Hepatic stellate cell (primary cell): ENCODE results near the gene INTS1.

Experiments used
- DNase-seq: peaks from one replicate; pipeline ENCODE4 v3.0.0; 2011; ENCODE audit warnings: low spot score

Gene INTS1, protein sequence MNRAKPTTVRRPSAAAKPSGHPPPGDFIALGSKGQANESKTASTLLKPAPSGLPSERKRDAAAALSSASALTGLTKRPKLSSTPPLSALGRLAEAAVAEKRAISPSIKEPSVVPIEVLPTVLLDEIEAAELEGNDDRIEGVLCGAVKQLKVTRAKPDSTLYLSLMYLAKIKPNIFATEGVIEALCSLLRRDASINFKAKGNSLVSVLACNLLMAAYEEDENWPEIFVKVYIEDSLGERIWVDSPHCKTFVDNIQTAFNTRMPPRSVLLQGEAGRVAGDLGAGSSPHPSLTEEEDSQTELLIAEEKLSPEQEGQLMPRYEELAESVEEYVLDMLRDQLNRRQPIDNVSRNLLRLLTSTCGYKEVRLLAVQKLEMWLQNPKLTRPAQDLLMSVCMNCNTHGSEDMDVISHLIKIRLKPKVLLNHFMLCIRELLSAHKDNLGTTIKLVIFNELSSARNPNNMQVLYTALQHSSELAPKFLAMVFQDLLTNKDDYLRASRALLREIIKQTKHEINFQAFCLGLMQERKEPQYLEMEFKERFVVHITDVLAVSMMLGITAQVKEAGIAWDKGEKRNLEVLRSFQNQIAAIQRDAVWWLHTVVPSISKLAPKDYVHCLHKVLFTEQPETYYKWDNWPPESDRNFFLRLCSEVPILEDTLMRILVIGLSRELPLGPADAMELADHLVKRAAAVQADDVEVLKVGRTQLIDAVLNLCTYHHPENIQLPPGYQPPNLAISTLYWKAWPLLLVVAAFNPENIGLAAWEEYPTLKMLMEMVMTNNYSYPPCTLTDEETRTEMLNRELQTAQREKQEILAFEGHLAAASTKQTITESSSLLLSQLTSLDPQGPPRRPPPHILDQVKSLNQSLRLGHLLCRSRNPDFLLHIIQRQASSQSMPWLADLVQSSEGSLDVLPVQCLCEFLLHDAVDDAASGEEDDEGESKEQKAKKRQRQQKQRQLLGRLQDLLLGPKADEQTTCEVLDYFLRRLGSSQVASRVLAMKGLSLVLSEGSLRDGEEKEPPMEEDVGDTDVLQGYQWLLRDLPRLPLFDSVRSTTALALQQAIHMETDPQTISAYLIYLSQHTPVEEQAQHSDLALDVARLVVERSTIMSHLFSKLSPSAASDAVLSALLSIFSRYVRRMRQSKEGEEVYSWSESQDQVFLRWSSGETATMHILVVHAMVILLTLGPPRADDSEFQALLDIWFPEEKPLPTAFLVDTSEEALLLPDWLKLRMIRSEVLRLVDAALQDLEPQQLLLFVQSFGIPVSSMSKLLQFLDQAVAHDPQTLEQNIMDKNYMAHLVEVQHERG (N-terminal part only)

GRCh38 chr7:1503816-1504775 is at the start of gene INTS1:
INTS1 (minus strand) TSS chr7:1504389; CDS start chr7:1503960, 429 bp downstream.
- DNase-seq = peak; percentile 96

DNA sequence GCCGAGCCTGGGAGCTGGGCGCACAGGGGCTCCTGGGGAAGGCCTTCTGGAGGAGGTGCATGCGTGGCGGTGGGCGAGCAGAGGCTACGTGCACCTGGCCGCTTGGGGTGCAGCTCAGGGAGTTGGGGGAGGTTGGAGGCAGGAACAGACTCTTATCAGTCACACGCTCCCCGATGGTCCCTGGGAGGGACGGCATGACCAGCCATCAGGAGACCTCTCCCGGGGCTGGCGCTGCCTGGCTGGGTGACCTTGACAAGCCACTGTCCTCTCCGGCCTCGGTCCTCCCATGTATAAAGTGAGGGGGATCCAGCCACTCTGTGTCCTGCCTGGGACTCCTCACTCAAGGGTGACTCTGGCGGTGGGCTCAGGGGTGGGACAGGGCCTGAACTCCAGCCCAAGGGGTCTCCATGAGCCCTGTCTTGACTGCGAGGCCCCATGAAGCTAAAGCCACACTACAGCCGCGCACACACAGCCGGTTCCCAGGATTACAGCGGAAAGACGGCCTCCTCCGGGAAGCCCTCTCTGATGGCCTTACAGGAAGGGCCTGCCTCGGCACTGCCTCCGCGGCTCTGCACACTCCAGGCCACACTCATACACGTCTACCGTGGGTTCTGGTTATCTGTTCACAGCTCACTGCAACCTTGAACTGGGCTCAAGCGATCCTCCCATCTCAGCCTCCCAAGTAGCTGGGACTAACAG is 49.5 kb upstream of the INTS1 start:
- DNase-seq = no peak

DNA sequence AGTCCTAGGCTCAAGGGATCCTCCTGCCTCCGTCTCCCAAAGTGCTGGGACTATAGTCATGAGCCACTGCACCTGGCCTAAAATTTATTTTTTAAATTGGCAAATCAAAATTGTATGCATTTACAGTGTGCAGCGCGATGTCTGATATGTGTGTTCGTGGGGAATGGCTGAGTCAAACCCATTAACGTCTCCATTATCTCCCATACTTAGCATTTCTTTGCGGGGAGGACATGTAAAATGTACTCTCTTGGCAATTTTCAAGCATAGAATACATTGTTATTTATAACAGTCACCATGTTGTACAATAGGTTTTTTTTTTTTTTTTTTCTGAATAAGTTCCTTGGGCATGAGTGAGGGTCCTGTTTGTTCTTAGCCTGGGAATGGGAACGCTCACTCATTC is 48.0 kb upstream of the INTS1 start:
- no peak for DNase-seq

DNA sequence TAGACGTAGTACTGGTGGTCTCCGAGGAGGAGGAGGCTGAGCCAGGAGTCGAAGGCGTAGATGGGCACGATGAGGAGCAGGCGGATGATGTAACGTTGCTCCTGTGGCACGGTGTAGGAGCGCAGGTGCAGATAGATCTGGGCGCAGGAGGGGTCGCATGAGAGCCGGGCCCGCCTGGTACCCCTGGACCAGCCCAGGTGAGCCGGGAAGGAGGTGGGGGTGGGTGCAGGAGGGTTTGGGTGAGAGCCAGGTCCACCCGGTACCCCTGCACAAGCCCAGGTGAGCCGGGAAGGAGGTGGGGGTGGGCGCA is 46.6 kb upstream of the INTS1 start:
- no peak for DNase-seq

DNA sequence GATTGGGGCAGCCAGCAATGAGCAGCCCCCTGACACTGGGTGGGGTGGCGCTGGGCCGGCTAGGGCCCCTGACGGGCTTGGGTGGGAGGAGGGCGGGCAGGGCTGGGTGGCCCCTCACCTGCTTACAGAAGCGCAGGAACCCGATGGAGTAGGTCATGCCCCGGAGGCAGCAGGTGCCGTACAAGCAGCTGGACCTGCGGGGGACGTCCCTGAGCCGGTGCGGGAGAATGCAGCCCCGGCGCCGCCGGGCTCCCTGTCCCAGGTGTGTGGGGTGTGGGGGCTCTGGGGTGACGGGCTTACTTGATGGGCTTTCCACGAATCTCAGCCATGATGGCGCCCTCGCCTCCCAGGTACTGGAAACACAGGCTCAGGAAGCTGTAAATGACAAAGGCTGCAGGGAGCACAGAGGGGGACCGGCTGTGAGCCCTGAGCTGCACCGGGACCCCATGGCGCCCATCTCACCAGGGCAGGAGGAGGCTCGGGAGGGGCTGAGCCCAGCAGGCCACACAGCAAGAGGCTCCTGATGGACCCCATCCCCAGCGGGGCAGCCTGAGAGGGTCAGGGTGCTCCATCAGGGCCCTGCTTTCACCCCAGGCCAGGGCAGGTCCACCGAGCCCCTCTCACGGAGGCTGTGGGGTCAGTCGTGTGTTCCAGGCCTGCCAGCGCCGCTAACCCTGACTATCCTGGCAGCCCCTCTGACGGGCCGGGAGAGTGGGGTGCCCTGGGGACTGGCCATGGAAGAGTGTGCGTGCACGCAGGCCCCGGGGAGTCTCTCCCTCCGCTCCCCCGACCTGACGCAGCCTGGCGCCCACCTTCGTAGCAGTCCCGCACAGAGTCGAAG is 46.0 kb upstream of the INTS1 start:
- no peak for DNase-seq

- no peak for DNase-seq
Observed at GRCh38 chr7:1549357-1550004, 45.3 kb upstream of the INTS1 start.

DNA sequence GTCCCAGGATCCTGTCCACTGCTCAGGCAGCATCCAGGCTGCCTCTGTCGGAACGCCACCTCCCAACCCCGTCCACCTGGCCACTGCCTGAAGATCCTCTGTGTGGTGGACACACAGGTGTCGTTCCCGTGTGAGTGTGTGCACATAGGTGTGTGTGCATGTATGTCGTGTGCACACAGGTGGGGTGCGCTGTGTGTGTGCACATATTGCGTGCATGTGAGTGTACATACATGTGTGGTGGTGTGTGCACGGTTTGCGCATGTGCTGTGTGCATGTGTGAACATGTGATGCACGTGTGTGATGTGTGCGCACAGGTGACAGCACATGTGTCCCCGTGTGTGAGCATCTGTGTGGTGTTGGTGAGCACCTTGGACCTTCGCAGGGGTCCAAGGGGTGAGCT is 44.8 kb upstream of the INTS1 start:
- DNase-seq = no peak

GRCh38 chr7:1548438-1548831 is 44.2 kb upstream of the INTS1 start:
- DNase-seq = no peak

DNA sequence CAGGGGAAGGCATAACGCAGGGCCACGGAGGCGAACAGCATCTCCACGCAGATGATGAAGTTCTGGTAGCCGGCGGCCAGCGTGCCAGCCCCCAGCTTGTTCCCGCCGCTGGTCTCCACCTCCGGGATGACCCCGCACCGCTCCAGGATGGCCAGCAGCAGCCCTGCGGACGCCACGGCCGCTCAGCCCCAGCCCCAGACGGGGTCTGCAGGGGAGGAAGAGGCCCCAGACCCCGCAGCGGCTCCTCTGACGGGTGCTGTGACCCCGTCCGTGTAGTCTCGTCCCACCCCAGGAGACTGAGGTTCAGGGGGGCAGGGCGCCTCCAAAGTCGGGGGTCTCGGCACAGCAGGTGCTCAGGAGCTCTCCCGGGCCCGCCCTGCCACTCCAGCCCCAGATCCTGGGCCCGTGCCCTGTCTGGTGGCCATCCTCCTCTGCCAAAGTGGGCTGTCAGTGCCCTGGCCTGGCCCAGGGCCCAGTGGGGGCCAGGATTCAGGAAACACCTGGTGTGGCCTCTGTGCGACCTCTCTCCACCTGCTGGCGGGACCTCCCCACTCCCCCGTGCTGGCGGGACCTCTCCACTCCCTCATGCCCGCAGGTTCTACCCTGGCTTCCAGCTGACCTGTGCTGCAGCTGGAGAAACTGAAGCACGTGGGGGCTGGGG is 43.7 kb upstream of the INTS1 start:
- no peak for DNase-seq

GRCh38 chr7:1546909-1547776 is 43.0 kb upstream of the INTS1 start:
- no peak for DNase-seq

- DNase-seq = no peak
Observed at GRCh38 chr7:1546274-1546908, 42.2 kb upstream of the INTS1 start.

- no peak for DNase-seq
Observed at GRCh38 chr7:1545417-1546246, 41.4 kb upstream of the INTS1 start.

DNA sequence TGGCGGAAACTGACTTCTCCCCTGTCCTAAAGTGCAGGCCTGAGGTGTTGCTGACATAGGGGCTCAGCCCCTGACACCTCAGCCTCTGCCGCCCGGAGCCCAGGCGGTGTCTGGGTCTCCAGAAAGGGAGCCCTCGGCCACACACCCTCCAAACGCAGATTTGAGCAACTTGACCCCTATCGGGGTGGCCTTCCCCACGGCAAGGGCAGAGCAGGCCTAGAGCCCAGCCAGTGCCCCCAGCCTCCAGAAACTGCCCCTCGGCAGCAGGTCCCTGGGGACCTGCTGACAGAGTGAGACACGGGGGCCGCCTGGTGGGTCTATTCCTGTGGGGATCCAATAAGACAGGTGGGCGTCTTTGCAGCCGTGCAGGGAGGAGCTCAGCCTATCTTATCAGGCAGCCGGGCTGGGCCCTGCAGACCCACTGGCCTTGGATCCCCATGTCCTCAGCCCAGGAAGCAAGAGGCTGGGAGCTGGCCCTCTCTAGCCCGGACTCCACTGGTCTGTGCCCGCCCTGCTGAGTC is 40.8 kb upstream of the INTS1 start:
- DNase-seq = no peak

DNA sequence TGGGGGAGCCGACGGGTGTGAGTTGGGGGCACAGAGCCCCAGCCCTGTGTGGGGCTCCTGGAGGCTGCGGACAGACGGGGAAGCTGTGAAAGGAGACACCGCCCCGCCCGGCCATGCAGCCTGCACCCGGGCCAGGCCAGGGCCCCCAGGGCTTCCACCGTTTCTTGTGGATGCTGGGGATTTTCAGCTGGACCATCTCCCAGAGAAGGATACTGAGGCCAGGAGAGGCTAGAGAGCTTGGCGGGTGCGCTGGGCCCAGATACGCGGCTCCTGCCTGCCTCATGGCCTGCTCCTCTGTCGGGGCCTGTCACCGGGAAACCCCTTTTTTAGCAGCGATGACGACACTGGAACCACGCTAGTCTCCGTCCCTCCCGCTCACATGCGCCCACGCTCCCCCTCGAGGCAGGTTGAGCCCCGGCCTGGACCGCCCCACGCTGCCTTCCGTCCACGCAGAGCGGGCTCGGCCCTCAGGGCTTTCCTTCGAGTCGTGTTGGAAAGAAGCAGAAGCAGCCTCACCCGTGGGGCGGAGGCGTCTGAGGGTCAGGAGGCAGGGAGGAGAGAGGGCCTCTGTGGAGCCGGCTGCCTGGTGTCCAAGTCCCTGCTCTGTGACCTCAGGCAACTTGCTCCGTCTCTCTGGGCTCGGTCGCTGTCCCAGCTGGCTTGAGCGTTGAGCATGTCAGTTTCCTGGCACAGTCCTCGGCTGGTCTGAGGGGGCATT is 40.1 kb upstream of the INTS1 start:
- no peak for DNase-seq

DNA sequence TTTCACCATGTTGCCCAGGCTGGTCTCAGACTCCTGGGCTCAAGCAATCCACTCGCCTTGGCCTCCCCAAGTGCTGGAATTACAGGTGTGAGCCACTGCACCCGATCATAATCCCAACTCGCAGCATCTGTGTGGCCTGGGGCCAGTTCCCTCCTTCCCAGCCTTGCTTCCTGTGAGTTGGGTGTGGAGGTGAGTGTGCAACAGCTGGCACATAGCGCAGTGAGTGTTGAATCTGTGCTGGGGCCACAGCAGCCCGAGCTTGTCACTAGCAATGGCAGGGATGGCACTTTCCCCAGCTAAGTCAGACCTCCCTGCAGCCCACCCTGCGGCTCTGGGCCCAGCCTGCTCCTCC is 39.6 kb upstream of the INTS1 start:
- no peak for DNase-seq
